Measurements from ENCODE around the gene MCTP1.

The MCTP1 gene

GRCh38 chr5:94761055-94761454, 523.8 kb downstream of the MCTP1 start:
- TF ChIP-seq ZFX (IDR thresholded peaks at IDR 0.05; ENCODE audit: borderline replicate concordance) (no peak), CTCF (IDR thresholded peaks at IDR 0.05) (no peak)
- no peak overlapping the region for H3K27ac ChIP-seq

- H3K27ac ChIP-seq, result no peak overlapping the region
- TF ChIP-seq CTCF (IDR thresholded peaks at IDR 0.05) (no peak), ZFX (IDR thresholded peaks at IDR 0.05; ENCODE audit: borderline replicate concordance) (no peak)
Observed at GRCh38 chr5:94759961-94760360, 524.9 kb downstream of the MCTP1 start.

GRCh38 chr5:94759022-94759421, 525.9 kb downstream of the MCTP1 start:
- no peak overlapping the region for H3K27ac ChIP-seq
- no peak for TF ChIP-seq ZFX (IDR thresholded peaks at IDR 0.05; ENCODE audit: borderline replicate concordance)
- TF ChIP-seq CTCF (IDR thresholded peaks at IDR 0.05), result no peak

GRCh38 chr5:94754824-94755223, 530.1 kb downstream of the MCTP1 start:
- H3K27ac ChIP-seq, result no peak overlapping the region
- TF ChIP-seq ZFX (IDR thresholded peaks at IDR 0.05; ENCODE audit: borderline replicate concordance) (no peak), CTCF (IDR thresholded peaks at IDR 0.05) (no peak)

- no peak overlapping the region for H3K27ac ChIP-seq
- TF ChIP-seq ZFX (IDR thresholded peaks at IDR 0.05; ENCODE audit: borderline replicate concordance) (no peak), CTCF (IDR thresholded peaks at IDR 0.05) (no peak)
Observed at GRCh38 chr5:94751460-94751859, 533.4 kb downstream of the MCTP1 start.

GRCh38 chr5:94750681-94751080, 534.2 kb downstream of the MCTP1 start:
- TF ChIP-seq CTCF (IDR thresholded peaks at IDR 0.05) (no peak), ZFX (IDR thresholded peaks at IDR 0.05; ENCODE audit: borderline replicate concordance) (no peak)
- H3K27ac ChIP-seq, result no peak overlapping the region

- TF ChIP-seq CTCF (IDR thresholded peaks at IDR 0.05) (no peak), ZFX (IDR thresholded peaks at IDR 0.05; ENCODE audit: borderline replicate concordance) (no peak)
- H3K27ac ChIP-seq, result no peak overlapping the region
Observed at GRCh38 chr5:94749042-94749441, 535.9 kb downstream of the MCTP1 start.
